A549 (cell line): ENCODE results near the gene PIK3R1. TPM values are rescaled to one million over a fixed set of nuclear protein-coding genes. Genes with fewer than 3 reads are reported as not detected.

ENCODE experiments used
- ATAC-seq, 2 experiments: fragments of 200-7000 bp in 1 of 2; fragments of >200 bp in 1 of 2; cut with Nextera tagmentation in 1 of 2; cut with Tn5 transposase in 1 of 2; 3 replicates each; pipeline versions ENCODE4 v1.8.0 to v1.9.1; 2018 to 2020; ENCODE audit warnings: mild to moderate bottlenecking in 1 of 2, moderate library complexity in 1 of 2
- CTCF ChIA-PET: fragments of 300-600 bp; sonication (Branson Sonifier 250); formaldehyde crosslinking; extraction: SDS; loops from one replicate; lab custom pipeline; 2021; ENCODE audit warnings: antibody characterized with exemption, inconsistent platforms; lab: Yijun Ruan, JAX
- POLR2A ChIA-PET: fragments of 350-600 bp; formaldehyde crosslinking; extraction: SDS; loops from one replicate; lab custom pipeline; 2021; ENCODE audit warnings: antibody characterized with exemption, inconsistent platforms; lab: Yijun Ruan, JAX
- DNase-seq, 2 experiments: peaks; one replicate each; pipeline versions ENCODE4 v3.0.0 to v3.0.0-alpha.2; 2011 to 2016; ENCODE audit warnings: low read depth in 1 of 2, low spot score in 1 of 2
- FAIRE-seq: peaks from 2 replicates; lab custom pipeline; 2011; peaks lifted over from hg19 to GRCh38; lab: Jason Lieb, UNC
- H3K27ac ChIP-seq, 2 experiments: fragments of >200 bp; sonication (Bioruptor Twin); formaldehyde crosslinking; 3 replicates each; pipeline ENCODE4 v1.5.1; 2016 to 2017
- H3K4me1 ChIP-seq: fragments of >200 bp; sonication (Bioruptor Twin); formaldehyde crosslinking; 3 replicates; pipeline ENCODE4 v1.6.1; 2016
- H3K4me2 ChIP-seq: fragments of >200 bp; sonication (Bioruptor Twin); formaldehyde crosslinking; 3 replicates; pipeline ENCODE4 v1.6.1; 2016
- H3K4me3 ChIP-seq: fragments of >200 bp; sonication (Bioruptor Twin); formaldehyde crosslinking; 3 replicates; pipeline ENCODE4 v1.5.1; 2016
- H3K9me3 ChIP-seq: fragments of >200 bp; sonication (Bioruptor Twin); formaldehyde crosslinking; 3 replicates; pipeline ENCODE4 v1.6.1; 2016
- CBX8 ChIP-seq: fragments of 200-600 bp; sonication (generic); IDR thresholded peaks from 2 replicates; pipeline ENCODE4 v1.6.1; 2016
- CHD2 ChIP-seq: fragments of 150-350 bp; IDR thresholded peaks from 2 replicates; pipeline ENCODE4 v1.6.1; 2014; ENCODE audit warnings: low read length; ENCODE audit not compliant: partially characterized antibody
- CHD4 ChIP-seq: fragments of 200-600 bp; sonication (generic); IDR thresholded peaks from 2 replicates; pipeline ENCODE4 v1.6.1; 2016; ENCODE audit warnings: antibody characterized with exemption, mild to moderate bottlenecking, borderline replicate concordance
- EHF ChIP-seq: fragments of 250-450 bp; sonication (Bioruptor Pico); IDR thresholded peaks from 2 replicates; pipeline ENCODE4 v1.5.0; 2020; ENCODE audit warnings: mild to moderate bottlenecking
- FOXS1 ChIP-seq: fragments of 250-450 bp; sonication (Bioruptor Pico); IDR thresholded peaks from 2 replicates; pipeline ENCODE4 v1.5.0; 2020; ENCODE audit warnings: mild to moderate bottlenecking, moderate library complexity
- GATA3 ChIP-seq: IDR thresholded peaks from 2 replicates; pipeline ENCODE4 v1.6.1; 2012; ENCODE audit warnings: borderline replicate concordance
- HDAC2 ChIP-seq: fragments of 200-600 bp; sonication (generic); IDR thresholded peaks from 2 replicates; pipeline ENCODE4 v1.6.1; 2016
- JUN ChIP-seq, 2 experiments: fragments of >200 bp; sonication (Bioruptor Twin); formaldehyde crosslinking; IDR thresholded peaks; 2 replicates in 1 of 2; 3 replicates in 1 of 2; pipeline ENCODE4 v1.6.1; 2016 to 2017
- JUNB ChIP-seq: fragments of >200 bp; sonication (Bioruptor Twin); formaldehyde crosslinking; IDR thresholded peaks from 2 replicates; pipeline ENCODE4 v1.6.1; 2016
- KDM5A ChIP-seq: fragments of 200-600 bp; sonication (generic); IDR thresholded peaks from 2 replicates; pipeline ENCODE4 v1.6.1; 2016; ENCODE audit warnings: antibody characterized with exemption, mild to moderate bottlenecking
- MAFK ChIP-seq: fragments of 450-650 bp; IDR thresholded peaks from 2 replicates; pipeline ENCODE4 v1.6.1; 2014; ENCODE audit not compliant: partially characterized antibody
- POLR2AphosphoS2 ChIP-seq: conservative IDR thresholded peaks from 2 replicates; pipeline ENCODE4 v1.6.1; 2012; ENCODE audit warnings: low read length, improper control_type of control experiment, inconsistent platforms
- RAD21 ChIP-seq, 2 experiments: fragments of >200 bp in 1 of 2; sonication (Bioruptor Twin) in 1 of 2; formaldehyde crosslinking in 1 of 2; IDR thresholded peaks in 1 of 2; conservative IDR thresholded peaks in 1 of 2; 2 replicates in 1 of 2; 3 replicates in 1 of 2; pipeline ENCODE4 v1.6.1; 2012 to 2018; ENCODE audit warnings: inconsistent platforms in 1 of 2
- RARB ChIP-seq: fragments of 250-450 bp; sonication (Bioruptor Pico); IDR thresholded peaks from 2 replicates; pipeline ENCODE4 v1.8.0; 2021; ENCODE audit warnings: mild to moderate bottlenecking, moderate library complexity
- RCOR1 ChIP-seq: fragments of 150-350 bp; IDR thresholded peaks from 2 replicates; pipeline ENCODE4 v1.6.1; 2014; ENCODE audit warnings: antibody characterized with exemption, low read length, low read depth
- RNF2 ChIP-seq: fragments of 200-600 bp; sonication (generic); IDR thresholded peaks from 2 replicates; pipeline ENCODE4 v1.6.1; 2016; ENCODE audit warnings: low read depth, mild to moderate bottlenecking, antibody characterized with exemption, moderate library complexity, borderline replicate concordance
- SREBF2 ChIP-seq: fragments of 450-650 bp; IDR thresholded peaks from 2 replicates; pipeline ENCODE4 v1.6.1; 2014; ENCODE audit warnings: mild to moderate bottlenecking, moderate library complexity
- TP53 ChIP-seq: fragments of 250-450 bp; sonication (Bioruptor Pico); IDR thresholded peaks from 2 replicates; pipeline ENCODE4 v1.5.0; 2021; ENCODE audit warnings: mild to moderate bottlenecking, moderate library complexity
- ZC3H11A ChIP-seq: fragments of 450-650 bp; IDR thresholded peaks from 2 replicates; pipeline ENCODE4 v1.6.1; 2014; ENCODE audit warnings: antibody characterized with exemption, mild to moderate bottlenecking
- ZFP36 ChIP-seq: fragments of 450-650 bp; IDR thresholded peaks from 2 replicates; pipeline ENCODE4 v1.6.1; 2014; ENCODE audit warnings: borderline replicate concordance; ENCODE audit not compliant: partially characterized antibody
- WGBS: methylation state at CpG from one replicate; pipeline ENCODE4 v1.1.6; 2017; ENCODE audit errors: missing lambda C conversion rate; 5-methylcytosine and 5-hydroxymethylcytosine counted together
- polyA plus RNA-seq, 4 experiments: library from polyadenylated mRNA; depleted of rRNA in 3 of 4; stranded (reverse); fragments of >200 nt; fragmentation: RNase III in 1 of 4; extraction: RNeasy Plus Mini Kit Qiagen cat#74134 plus additional on column Dnase treatment in 1 of 4; gene quantifications; 2 replicates in 3 of 4; 3 replicates in 1 of 4; pipeline ENCODE4 v1.2.3, GENCODE V29; 2011 to 2017
- TF ChIP-seq, protein P1 (sequence below): fragments of 200-600 bp; sonication (generic); IDR thresholded peaks from 2 replicates; pipeline ENCODE4 v1.6.1; 2016; ENCODE audit warnings: antibody characterized with exemption, mild to moderate bottlenecking, moderate library complexity
- TF ChIP-seq, protein P2 (sequence below): fragments of 450-650 bp; IDR thresholded peaks from 2 replicates; pipeline ENCODE4 v1.6.1; 2014; ENCODE audit warnings: antibody characterized with exemption
- TF ChIP-seq, protein P3 (sequence below): fragments of 250-450 bp; sonication (Bioruptor Pico); IDR thresholded peaks from 2 replicates; pipeline ENCODE4 v1.5.0; 2021; ENCODE audit warnings: mild to moderate bottlenecking, moderate library complexity, borderline replicate concordance
- TF ChIP-seq, protein P4 (sequence below): IDR thresholded peaks from 2 replicates; pipeline ENCODE4 v1.6.1; 2012
- TF ChIP-seq, protein P5 (sequence below): fragments of 150-350 bp; IDR thresholded peaks from 2 replicates; pipeline ENCODE4 v1.6.1; 2014; ENCODE audit warnings: low read depth, mild to moderate bottlenecking, low read length

PIK3R1 gene
- polyA plus RNA-seq, 2 of the 4 experiments (the other 2 are of a cell fraction) = 5.5 to 5.7 TPM

DNA sequence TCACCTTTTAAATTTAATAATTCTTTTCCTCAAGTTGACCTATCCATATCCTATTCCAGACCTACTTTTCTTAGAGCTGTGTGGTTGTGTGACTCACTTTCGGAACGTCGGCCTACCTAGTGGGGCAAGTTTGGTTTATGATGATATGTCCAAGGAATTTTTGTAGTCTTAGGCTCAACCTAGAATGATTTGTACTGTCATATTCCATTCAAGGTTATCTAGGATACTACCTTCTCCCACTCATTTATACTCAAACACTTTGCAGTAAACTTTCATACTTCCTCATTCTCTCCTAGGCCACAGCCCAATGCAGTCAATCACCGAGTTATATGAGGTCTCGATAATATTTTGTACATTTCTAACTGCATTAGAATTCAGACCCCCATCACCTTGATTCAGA lies 61.9 kb downstream of the PIK3R1 start:
- POLR2A ChIA-PET = no interaction called here
- TF ChIP-seq JUN (IDR thresholded peaks at IDR 0.05) (no peak), TP53 (no peak), GATA3 (no peak)
- TF ChIP-seq, protein P1, sequence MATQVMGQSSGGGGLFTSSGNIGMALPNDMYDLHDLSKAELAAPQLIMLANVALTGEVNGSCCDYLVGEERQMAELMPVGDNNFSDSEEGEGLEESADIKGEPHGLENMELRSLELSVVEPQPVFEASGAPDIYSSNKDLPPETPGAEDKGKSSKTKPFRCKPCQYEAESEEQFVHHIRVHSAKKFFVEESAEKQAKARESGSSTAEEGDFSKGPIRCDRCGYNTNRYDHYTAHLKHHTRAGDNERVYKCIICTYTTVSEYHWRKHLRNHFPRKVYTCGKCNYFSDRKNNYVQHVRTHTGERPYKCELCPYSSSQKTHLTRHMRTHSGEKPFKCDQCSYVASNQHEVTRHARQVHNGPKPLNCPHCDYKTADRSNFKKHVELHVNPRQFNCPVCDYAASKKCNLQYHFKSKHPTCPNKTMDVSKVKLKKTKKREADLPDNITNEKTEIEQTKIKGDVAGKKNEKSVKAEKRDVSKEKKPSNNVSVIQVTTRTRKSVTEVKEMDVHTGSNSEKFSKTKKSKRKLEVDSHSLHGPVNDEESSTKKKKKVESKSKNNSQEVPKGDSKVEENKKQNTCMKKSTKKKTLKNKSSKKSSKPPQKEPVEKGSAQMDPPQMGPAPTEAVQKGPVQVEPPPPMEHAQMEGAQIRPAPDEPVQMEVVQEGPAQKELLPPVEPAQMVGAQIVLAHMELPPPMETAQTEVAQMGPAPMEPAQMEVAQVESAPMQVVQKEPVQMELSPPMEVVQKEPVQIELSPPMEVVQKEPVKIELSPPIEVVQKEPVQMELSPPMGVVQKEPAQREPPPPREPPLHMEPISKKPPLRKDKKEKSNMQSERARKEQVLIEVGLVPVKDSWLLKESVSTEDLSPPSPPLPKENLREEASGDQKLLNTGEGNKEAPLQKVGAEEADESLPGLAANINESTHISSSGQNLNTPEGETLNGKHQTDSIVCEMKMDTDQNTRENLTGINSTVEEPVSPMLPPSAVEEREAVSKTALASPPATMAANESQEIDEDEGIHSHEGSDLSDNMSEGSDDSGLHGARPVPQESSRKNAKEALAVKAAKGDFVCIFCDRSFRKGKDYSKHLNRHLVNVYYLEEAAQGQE = no peak
- TF ChIP-seq, all 56 proteins: peak for 0
- Histone ChIP-seq H3K9me3 (no peaks in the 10 kb centered on the region), H3K4me3 (no peak overlapping the region), H3K4me1 (no peaks in the 10 kb centered on the region), H3K4me2 (no peak overlapping the region), H3K27ac (no peak overlapping the region)
- FAIRE-seq = no peak
- CTCF ChIA-PET = no interaction called here
- ATAC-seq = no peak
- 83% methylated on average over 5 of the region's 5 CpGs for WGBS
- no peak for DNase-seq

DNA sequence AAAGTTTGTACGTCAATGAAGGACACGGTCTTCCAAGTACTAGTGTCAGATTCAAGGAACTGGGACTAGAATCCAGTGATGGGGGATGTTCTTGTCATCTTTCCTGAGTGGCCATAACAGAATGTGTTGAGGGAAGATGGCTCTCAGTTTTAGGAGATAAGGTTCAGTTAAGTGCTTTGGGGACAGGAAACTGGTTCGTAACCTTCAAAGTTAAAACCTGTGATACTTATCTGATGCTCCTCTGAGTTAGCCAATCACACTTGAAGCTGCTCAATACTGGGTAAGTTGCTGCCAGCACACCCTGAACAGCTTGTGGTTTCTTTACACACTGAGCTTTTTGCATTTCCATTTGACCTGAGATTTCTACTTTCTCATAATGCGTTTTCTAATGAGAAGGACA lies 64.4 kb downstream of the PIK3R1 start:
- POLR2A ChIA-PET = interaction anchor here (0.6 kb wide), 1 partner anchor 1599 kb away, joined by 5 read pairs; no protein-coding TSS in a partner anchor
- no peak for TF ChIP-seq JUNB
- no peak for TF ChIP-seq CHD2
- TF ChIP-seq KDM5A = no peak
- TF ChIP-seq RARB (CRISPR knock-in tag) = no peak
- TF ChIP-seq, protein P2, sequence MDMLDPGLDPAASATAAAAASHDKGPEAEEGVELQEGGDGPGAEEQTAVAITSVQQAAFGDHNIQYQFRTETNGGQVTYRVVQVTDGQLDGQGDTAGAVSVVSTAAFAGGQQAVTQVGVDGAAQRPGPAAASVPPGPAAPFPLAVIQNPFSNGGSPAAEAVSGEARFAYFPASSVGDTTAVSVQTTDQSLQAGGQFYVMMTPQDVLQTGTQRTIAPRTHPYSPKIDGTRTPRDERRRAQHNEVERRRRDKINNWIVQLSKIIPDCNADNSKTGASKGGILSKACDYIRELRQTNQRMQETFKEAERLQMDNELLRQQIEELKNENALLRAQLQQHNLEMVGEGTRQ = no peak
- TF ChIP-seq RAD21 (conservative IDR thresholded peaks at IDR 0.05 in 1 of 2, IDR thresholded peaks at IDR 0.05 in 1 of 2) = no peak
- no peak for TF ChIP-seq POLR2AphosphoS2
- TF ChIP-seq RNF2 = no peak
- TF ChIP-seq, protein P3, sequence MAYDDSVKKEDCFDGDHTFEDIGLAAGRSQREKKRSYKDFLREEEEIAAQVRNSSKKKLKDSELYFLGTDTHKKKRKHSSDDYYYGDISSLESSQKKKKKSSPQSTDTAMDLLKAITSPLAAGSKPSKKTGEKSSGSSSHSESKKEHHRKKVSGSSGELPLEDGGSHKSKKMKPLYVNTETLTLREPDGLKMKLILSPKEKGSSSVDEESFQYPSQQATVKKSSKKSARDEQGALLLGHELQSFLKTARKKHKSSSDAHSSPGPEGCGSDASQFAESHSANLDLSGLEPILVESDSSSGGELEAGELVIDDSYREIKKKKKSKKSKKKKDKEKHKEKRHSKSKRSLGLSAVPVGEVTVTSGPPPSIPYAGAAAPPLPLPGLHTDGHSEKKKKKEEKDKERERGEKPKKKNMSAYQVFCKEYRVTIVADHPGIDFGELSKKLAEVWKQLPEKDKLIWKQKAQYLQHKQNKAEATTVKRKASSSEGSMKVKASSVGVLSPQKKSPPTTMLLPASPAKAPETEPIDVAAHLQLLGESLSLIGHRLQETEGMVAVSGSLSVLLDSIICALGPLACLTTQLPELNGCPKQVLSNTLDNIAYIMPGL (CRISPR knock-in tag) = no peak
- CTCF ChIA-PET = interaction anchor here (0.6 to 1.0 kb wide), 2 partner anchors 37 to 50 kb away, joined by 3 to 4 read pairs; no protein-coding TSS in a partner anchor
- H3K4me3 ChIP-seq = no peak overlapping the region
- ATAC-seq (no peak), FAIRE-seq (no peak), DNase-seq (no peak)
- H3K27ac ChIP-seq = no peak overlapping the region
- 95% methylated on average over 4 of the region's 4 CpGs for WGBS
- no peak overlapping the region for H3K4me2 ChIP-seq
- no peaks in the 10 kb centered on the region for H3K9me3 ChIP-seq
- H3K4me1 ChIP-seq = peaks cover 4% of the 10 kb centered on the region

DNA sequence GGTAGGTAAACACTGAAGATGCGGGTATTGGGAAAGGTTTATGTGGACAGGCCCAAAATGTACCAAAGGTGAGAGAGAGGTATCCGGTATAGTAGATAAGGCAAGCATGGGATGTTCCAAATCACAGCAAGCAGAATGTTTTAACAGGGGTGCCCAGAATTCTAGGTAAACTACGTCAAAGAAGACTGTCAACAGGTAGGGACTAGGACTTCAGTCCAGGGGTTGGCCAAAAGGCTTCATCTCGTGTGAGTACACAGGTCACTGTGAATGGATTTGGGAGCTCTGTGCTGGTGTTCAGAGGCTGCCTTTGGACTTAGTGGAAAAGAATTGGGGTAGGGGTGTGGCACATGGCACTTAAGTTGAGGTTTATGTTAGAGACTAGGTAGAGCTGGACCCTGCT lies 66.4 kb downstream of the PIK3R1 start:
- H3K27ac ChIP-seq = no peak overlapping the region
- ATAC-seq = no peak
- no peak for FAIRE-seq
- H3K4me3 ChIP-seq = no peak overlapping the region
- no peak overlapping the region for H3K4me2 ChIP-seq
- POLR2A ChIA-PET = no interaction called here
- DNase-seq = no peak
- WGBS = 95% methylated on average over 4 of the region's 4 CpGs
- peaks cover 22% of the 10 kb centered on the region for H3K4me1 ChIP-seq
- CTCF ChIA-PET = no interaction called here
- no peaks in the 10 kb centered on the region for H3K9me3 ChIP-seq
- TF ChIP-seq HDAC2 = no peak
- TF ChIP-seq, protein P4, sequence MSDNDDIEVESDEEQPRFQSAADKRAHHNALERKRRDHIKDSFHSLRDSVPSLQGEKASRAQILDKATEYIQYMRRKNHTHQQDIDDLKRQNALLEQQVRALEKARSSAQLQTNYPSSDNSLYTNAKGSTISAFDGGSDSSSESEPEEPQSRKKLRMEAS = no peak
- TF ChIP-seq, protein P3 (CRISPR knock-in tag) = no peak
- TF ChIP-seq, protein P5, sequence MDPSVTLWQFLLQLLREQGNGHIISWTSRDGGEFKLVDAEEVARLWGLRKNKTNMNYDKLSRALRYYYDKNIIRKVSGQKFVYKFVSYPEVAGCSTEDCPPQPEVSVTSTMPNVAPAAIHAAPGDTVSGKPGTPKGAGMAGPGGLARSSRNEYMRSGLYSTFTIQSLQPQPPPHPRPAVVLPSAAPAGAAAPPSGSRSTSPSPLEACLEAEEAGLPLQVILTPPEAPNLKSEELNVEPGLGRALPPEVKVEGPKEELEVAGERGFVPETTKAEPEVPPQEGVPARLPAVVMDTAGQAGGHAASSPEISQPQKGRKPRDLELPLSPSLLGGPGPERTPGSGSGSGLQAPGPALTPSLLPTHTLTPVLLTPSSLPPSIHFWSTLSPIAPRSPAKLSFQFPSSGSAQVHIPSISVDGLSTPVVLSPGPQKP = no peak
- no peak for TF ChIP-seq CHD4
- TF ChIP-seq RARB (CRISPR knock-in tag) = no peak
- no peak for TF ChIP-seq SREBF2
- TF ChIP-seq CBX8 = no peak
- no peak for TF ChIP-seq RCOR1
- TF ChIP-seq ZC3H11A = no peak
- TF ChIP-seq EHF (CRISPR knock-in tag) = no peak
- no peak for TF ChIP-seq MAFK
- no peak for TF ChIP-seq FOXS1 (CRISPR knock-in tag)
- no peak for TF ChIP-seq ZFP36
- no peak for TF ChIP-seq GATA3
